ENCODE data around the gene OR6C76.

DNA sequence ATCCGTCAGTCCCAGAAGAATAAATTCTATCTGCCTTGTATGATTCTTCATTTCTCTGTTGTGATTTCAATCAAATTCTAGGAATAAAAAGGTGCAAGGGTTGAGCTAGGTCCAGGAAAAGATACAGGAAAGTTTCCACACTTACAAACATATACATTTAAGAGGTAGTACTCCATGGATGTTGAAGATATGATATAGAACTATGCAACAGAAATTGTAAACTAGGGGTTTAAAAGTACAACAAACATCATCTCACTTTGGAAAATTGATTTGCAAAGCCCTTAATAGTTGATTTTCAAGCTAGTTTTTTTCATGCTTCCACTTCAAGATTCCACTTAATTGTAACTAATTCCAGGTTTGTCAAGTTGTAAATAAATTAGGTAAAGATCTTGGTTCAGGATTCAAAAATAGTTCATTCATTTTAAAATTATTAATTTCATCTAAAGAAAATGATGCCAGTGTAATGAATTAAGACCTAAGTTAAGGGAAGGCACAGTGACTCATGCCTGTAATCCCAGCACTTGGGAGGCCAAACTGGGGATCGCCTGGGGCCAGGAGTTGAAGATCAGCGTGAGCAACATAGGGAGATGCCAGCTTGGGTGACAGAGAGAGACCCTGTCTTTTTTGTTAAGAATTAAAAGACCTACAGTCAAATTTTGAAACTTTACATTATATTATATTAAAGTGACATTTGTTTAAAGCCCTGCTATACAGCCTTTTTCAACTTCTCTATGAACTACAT, 44.2 kb downstream of the OR6C76 start, which contains the start of gene OR6C70:
- TF ChIP-seq EZH2phosphoT487 (IDR thresholded peaks at IDR 0.05; ENCODE audit: borderline replicate concordance, low read length): no peak
- TF ChIP-seq, protein P1, sequence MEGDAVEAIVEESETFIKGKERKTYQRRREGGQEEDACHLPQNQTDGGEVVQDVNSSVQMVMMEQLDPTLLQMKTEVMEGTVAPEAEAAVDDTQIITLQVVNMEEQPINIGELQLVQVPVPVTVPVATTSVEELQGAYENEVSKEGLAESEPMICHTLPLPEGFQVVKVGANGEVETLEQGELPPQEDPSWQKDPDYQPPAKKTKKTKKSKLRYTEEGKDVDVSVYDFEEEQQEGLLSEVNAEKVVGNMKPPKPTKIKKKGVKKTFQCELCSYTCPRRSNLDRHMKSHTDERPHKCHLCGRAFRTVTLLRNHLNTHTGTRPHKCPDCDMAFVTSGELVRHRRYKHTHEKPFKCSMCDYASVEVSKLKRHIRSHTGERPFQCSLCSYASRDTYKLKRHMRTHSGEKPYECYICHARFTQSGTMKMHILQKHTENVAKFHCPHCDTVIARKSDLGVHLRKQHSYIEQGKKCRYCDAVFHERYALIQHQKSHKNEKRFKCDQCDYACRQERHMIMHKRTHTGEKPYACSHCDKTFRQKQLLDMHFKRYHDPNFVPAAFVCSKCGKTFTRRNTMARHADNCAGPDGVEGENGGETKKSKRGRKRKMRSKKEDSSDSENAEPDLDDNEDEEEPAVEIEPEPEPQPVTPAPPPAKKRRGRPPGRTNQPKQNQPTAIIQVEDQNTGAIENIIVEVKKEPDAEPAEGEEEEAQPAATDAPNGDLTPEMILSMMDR (conservative IDR thresholded peaks at IDR 0.05; ENCODE audit: low read depth, low read length): no peak
